SU-DHL-6 (cell line): ENCODE data around the gene TENM4.

Source experiments
- H2AFZ ChIP-seq: fragments of 200-600 bp; sonication (generic); 2 replicates; pipeline ENCODE4 v1.6.1; 2014; ENCODE audit warnings: low read depth, mild to moderate bottlenecking, moderate library complexity, mixed read lengths, antibody characterized with exemption, low read length; ENCODE audit not compliant: severe bottlenecking
- H3F3A ChIP-seq: fragments of 200-600 bp; shearing (Covaris generic); 2 replicates; pipeline ENCODE4 v1.6.0; 2016; ENCODE audit warnings: antibody characterized with exemption, mild to moderate bottlenecking; ENCODE audit not compliant: insufficient read depth
- H3K27ac ChIP-seq: fragments of 200-600 bp; sonication (generic); 2 replicates; pipeline ENCODE4 v1.5.1; 2016; ENCODE audit warnings: low read depth, mild to moderate bottlenecking, low read length, moderate library complexity, mixed read lengths
- H3K27me3 ChIP-seq: fragments of 200-600 bp; sonication (generic), shearing (Covaris generic); 2 replicates; pipeline ENCODE4 v1.6.0; 2014; ENCODE audit warnings: mild to moderate bottlenecking, low read length
- H3K36me3 ChIP-seq: fragments of 200-600 bp; sonication (generic); 2 replicates; pipeline ENCODE4 v1.6.1; 2014; ENCODE audit warnings: mild to moderate bottlenecking, low read length, mixed read lengths
- H3K4me2 ChIP-seq: fragments of 300-600, 200-600 bp; shearing (Covaris generic), sonication (generic); 2 replicates; pipeline ENCODE4 v1.6.0; 2014; ENCODE audit warnings: low read length, low read depth, mild to moderate bottlenecking; ENCODE audit not compliant: poor library complexity, severe bottlenecking
- H3K4me3 ChIP-seq: fragments of 200-600 bp; sonication (generic); 2 replicates; pipeline ENCODE4 v1.5.1; 2014; ENCODE audit warnings: antibody characterized with exemption, low read length, mild to moderate bottlenecking, mixed read lengths; ENCODE audit not compliant: insufficient read depth, poor library complexity, severe bottlenecking
- H3K79me2 ChIP-seq: fragments of 200-600 bp; sonication (generic); 2 replicates; pipeline ENCODE4 v1.6.1; 2014; ENCODE audit warnings: mild to moderate bottlenecking, low read length, moderate library complexity; ENCODE audit not compliant: insufficient read depth
- H3K9ac ChIP-seq: fragments of 200-600 bp; sonication (generic); 2 replicates; pipeline ENCODE4 v1.7.0; 2014; ENCODE audit warnings: mild to moderate bottlenecking, low read length
- H3K9me2 ChIP-seq: fragments of 200-600 bp; sonication (generic); replicated peaks from 2 replicates; pipeline ENCODE4 v1.6.1; 2014; ENCODE audit warnings: low read length; ENCODE audit not compliant: insufficient read depth
- H3K9me3 ChIP-seq: fragments of 200-600 bp; sonication (generic); 2 replicates; pipeline ENCODE4 v1.6.1; 2014; ENCODE audit warnings: low read length, mixed read lengths; ENCODE audit not compliant: insufficient read depth
- H4K20me1 ChIP-seq: fragments of 200-600 bp; sonication (generic); 2 replicates; pipeline ENCODE4 v1.6.1; 2014; ENCODE audit warnings: low read depth, mild to moderate bottlenecking, antibody characterized with exemption, low read length, moderate library complexity, mixed read lengths
- CTCF ChIP-seq: fragments of 200-600 bp; sonication (generic); IDR thresholded peaks from one replicate; pipeline ENCODE4 v1.5.1; 2017; ENCODE audit warnings: antibody characterized with exemption, mild to moderate bottlenecking, low read length, moderate library complexity; ENCODE audit not compliant: insufficient read depth, poor library complexity, severe bottlenecking
- EZH2phosphoT487 ChIP-seq: fragments of 200-600 bp; sonication (generic), shearing (Covaris generic); conservative IDR thresholded peaks from 2 replicates; pipeline ENCODE4 v1.6.1; 2018; ENCODE audit warnings: mild to moderate bottlenecking, antibody characterized with exemption, low read length, moderate library complexity, mixed read lengths

Gene TENM4

DNA sequence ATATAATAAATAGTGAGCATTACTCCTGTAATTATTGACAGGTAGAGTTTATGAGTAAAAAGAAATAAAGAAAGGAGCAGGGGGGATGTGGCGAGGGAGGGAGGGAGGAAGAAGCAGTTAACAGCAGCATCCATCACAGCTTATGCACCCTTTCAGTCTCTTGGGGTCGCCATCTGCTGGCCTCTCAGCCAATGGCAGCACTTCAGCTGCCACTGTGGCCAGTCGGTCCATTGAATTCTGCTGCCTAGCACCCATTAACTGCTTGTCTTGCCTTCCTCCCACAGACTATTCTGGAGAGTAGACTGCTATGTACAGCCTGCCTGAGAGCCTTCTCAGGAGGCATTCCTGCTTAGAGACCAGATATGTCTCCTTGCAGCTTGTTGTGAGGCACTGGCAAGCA, 388.3 kb downstream of the TENM4 start:
- no peaks in the 10 kb centered on the region for H3K9me2 ChIP-seq
- no peaks in the 10 kb centered on the region for H3F3A ChIP-seq
- H3K9ac ChIP-seq: no peak overlapping the region
- no peaks in the 10 kb centered on the region for H3K79me2 ChIP-seq
- no peaks in the 10 kb centered on the region for H3K9me3 ChIP-seq
- H2AFZ ChIP-seq: no peak overlapping the region
- H3K36me3 ChIP-seq: no peaks in the 10 kb centered on the region
- no peaks in the 10 kb centered on the region for H3K27me3 ChIP-seq
- no peak overlapping the region for H3K4me3 ChIP-seq
- H3K4me2 ChIP-seq: no peak overlapping the region
- no peak overlapping the region for H3K27ac ChIP-seq
- no peaks in the 10 kb centered on the region for H4K20me1 ChIP-seq
- no peak for TF ChIP-seq EZH2phosphoT487
- no peak for TF ChIP-seq CTCF

DNA sequence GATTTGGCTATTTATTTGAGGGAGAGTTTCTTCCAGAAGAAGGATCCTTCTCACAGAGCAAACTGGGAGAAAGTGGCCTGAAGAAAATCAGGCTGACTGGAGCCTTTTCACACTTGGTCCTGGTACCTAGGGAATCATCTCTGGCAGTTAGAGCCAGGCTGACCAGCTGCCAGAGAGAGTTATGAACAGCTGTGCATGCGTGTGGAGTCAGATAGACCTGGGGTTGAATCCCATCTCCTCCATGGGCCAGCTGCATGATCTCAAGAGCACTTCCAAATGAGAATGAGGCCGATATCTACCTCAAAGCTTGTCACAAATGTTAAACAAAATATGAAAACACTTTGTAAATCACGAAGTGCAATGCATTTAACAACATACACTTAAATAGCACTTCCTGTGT, 390.0 kb downstream of the TENM4 start:
- no peak overlapping the region for H3K27ac ChIP-seq
- no peak overlapping the region for H3K9ac ChIP-seq
- H3K79me2 ChIP-seq: no peaks in the 10 kb centered on the region
- H2AFZ ChIP-seq: no peak overlapping the region
- no peaks in the 10 kb centered on the region for H3K9me2 ChIP-seq
- H4K20me1 ChIP-seq: no peaks in the 10 kb centered on the region
- no peaks in the 10 kb centered on the region for H3K27me3 ChIP-seq
- H3F3A ChIP-seq: no peaks in the 10 kb centered on the region
- no peak overlapping the region for H3K4me2 ChIP-seq
- TF ChIP-seq CTCF (no peak), EZH2phosphoT487 (no peak)
- no peak overlapping the region for H3K4me3 ChIP-seq
- H3K9me3 ChIP-seq: no peaks in the 10 kb centered on the region
- H3K36me3 ChIP-seq: no peaks in the 10 kb centered on the region

GRCh38 chr11:79049741-79050179, 391.1 kb downstream of the TENM4 start:
- H2AFZ ChIP-seq: no peak overlapping the region
- no peaks in the 10 kb centered on the region for H3F3A ChIP-seq
- no peaks in the 10 kb centered on the region for H3K79me2 ChIP-seq
- no peaks in the 10 kb centered on the region for H3K36me3 ChIP-seq
- H3K27me3 ChIP-seq: no peaks in the 10 kb centered on the region
- no peaks in the 10 kb centered on the region for H3K9me2 ChIP-seq
- no peak overlapping the region for H3K4me3 ChIP-seq
- no peaks in the 10 kb centered on the region for H3K9me3 ChIP-seq
- H3K27ac ChIP-seq: no peak overlapping the region
- H3K4me2 ChIP-seq: no peak overlapping the region
- TF ChIP-seq CTCF (no peak), EZH2phosphoT487 (no peak)
- no peaks in the 10 kb centered on the region for H4K20me1 ChIP-seq
- no peak overlapping the region for H3K9ac ChIP-seq

DNA sequence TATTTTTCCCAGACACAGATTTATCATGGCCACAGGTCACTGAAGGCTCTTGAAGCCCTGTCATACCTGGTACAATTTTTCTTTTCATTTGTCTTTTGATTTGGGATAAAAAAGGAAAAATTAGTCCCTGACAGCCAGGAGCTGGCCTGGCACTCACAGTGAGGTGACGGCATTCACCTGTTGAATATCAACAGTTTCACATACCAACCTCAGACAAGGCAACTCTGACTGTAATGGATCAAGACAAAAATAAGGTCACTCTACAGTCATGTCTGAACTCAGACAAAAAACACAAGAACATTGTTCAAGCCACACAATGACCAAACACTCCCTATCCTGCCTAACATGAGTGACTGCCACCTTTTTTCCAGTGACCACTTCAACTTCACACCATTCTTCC, 392.9 kb downstream of the TENM4 start:
- Histone ChIP-seq H3K27ac (no peak overlapping the region), H3F3A (no peaks in the 10 kb centered on the region), H2AFZ (no peak overlapping the region), H3K27me3 (no peaks in the 10 kb centered on the region), H3K79me2 (no peaks in the 10 kb centered on the region), H3K4me3 (no peak overlapping the region), H4K20me1 (no peaks in the 10 kb centered on the region), H3K9ac (no peak overlapping the region), H3K4me2 (no peak overlapping the region), H3K9me2 (no peaks in the 10 kb centered on the region), H3K36me3 (no peaks in the 10 kb centered on the region), H3K9me3 (no peaks in the 10 kb centered on the region)
- TF ChIP-seq EZH2phosphoT487: no peak
- TF ChIP-seq CTCF: no peak
